ENCODE results near the gene HDAC5.
"Not testable (repeated sequence)": the region's sequence is repeated elsewhere in the genome, so short reads cannot be mapped to it uniquely, and the experiment has no call there.

The HDAC5 gene

GRCh38 chr17:44123356-44124117 lies at the start of gene HDAC5:
HDAC5 (minus strand) TSS chr17:44123641; CDS start chr17:44117515, 6,126 bp downstream.
- peak; percentile 97 for DNase-seq (ENCODE audit: low read depth)

- no peak for DNase-seq (ENCODE audit: low read depth)
Measured at GRCh38 chr17:44171931-44172455, 48.6 kb upstream of the HDAC5 start.

- DNase-seq (ENCODE audit: low read depth): no peak
Measured at GRCh38 chr17:44170499-44171201, 47.2 kb upstream of the HDAC5 start, which contains the start of gene ASB16. ASB16 (plus strand) TSS chr17:44170704; CDS start chr17:44170790, 86 bp downstream.

- no peak for DNase-seq (ENCODE audit: low read depth)
Measured at GRCh38 chr17:44170135-44170498, 46.7 kb upstream of the HDAC5 start.

- DNase-seq (ENCODE audit: low read depth): no peak
Measured at GRCh38 chr17:44167181-44167861, 43.9 kb upstream of the HDAC5 start.

- DNase-seq (ENCODE audit: low read depth): no peak
Measured at GRCh38 chr17:44164476-44164875, 41.0 kb upstream of the HDAC5 start.

GRCh38 chr17:44159519-44160210 lies 36.2 kb upstream of the HDAC5 start:
- DNase-seq (ENCODE audit: low read depth): peak; percentile 64

GRCh38 chr17:44155488-44155887 lies 32.0 kb upstream of the HDAC5 start:
- no peak for DNase-seq (ENCODE audit: low read depth)

GRCh38 chr17:44152875-44153274 lies 29.4 kb upstream of the HDAC5 start:
- no peak for DNase-seq (ENCODE audit: low read depth)

GRCh38 chr17:44149750-44150329 lies 26.4 kb upstream of the HDAC5 start:
- DNase-seq (ENCODE audit: low read depth): no peak

- DNase-seq (ENCODE audit: low read depth): not testable (repeated sequence)
Measured at GRCh38 chr17:44149066-44149465, 25.6 kb upstream of the HDAC5 start.

- no peak for DNase-seq (ENCODE audit: low read depth)
Measured at GRCh38 chr17:44147812-44148211, 24.4 kb upstream of the HDAC5 start.

- DNase-seq (ENCODE audit: low read depth): no peak
Measured at GRCh38 chr17:44146375-44147346, 23.2 kb upstream of the HDAC5 start.

- no peak for DNase-seq (ENCODE audit: low read depth)
Measured at GRCh38 chr17:44144966-44145739, 21.7 kb upstream of the HDAC5 start.

- not testable (repeated sequence) for DNase-seq (ENCODE audit: low read depth)
Measured at GRCh38 chr17:44143921-44144320, 20.5 kb upstream of the HDAC5 start.

- DNase-seq (ENCODE audit: low read depth): peak; percentile 100
Measured at GRCh38 chr17:44137891-44138709, 14.7 kb upstream of the HDAC5 start.

- no peak for DNase-seq (ENCODE audit: low read depth)
Measured at GRCh38 chr17:44134752-44135568, 11.5 kb upstream of the HDAC5 start.
